Peyer's patch (tissue), 4 donors: ENCODE measurements around the gene DNASE1L3. TPM values are rescaled to one million over a fixed set of nuclear protein-coding genes. Genes with fewer than 3 reads are reported as not detected.
"Not testable (repeated sequence)": the region's sequence is repeated elsewhere in the genome, so short reads cannot be mapped to it uniquely, and the experiment has no call there.

Source experiments
- DNase-seq, 3 donors: peaks; one replicate each; pipeline ENCODE4 v3.0.0-alpha.2; 2017 to 2019
- H3K27ac ChIP-seq, 4 donors: fragments of 200-600 bp; sonication (generic); one replicate each; pipeline ENCODE4 v1.5.1; 2016 to 2019
- H3K27me3 ChIP-seq, 2 donors: fragments of 200-600 bp; sonication (generic); one replicate each; pipeline ENCODE4 v1.5.1; 2019
- H3K36me3 ChIP-seq, 3 donors: fragments of 200-600 bp; sonication (generic); one replicate each; pipeline ENCODE4 v1.5.1; 2016 to 2019
- H3K4me1 ChIP-seq, 4 donors: fragments of 200-600 bp; sonication (generic); one replicate each; pipeline ENCODE4 v1.5.1; 2016 to 2019
- H3K4me3 ChIP-seq, 4 donors: fragments of 200-600 bp; sonication (generic); 1 replicate in 3 of 4; 2 replicates in 1 of 4; pipeline ENCODE4 v1.5.1; 2016 to 2019; ENCODE audit warnings: mild to moderate bottlenecking in 1 of 4
- H3K9me3 ChIP-seq, 4 donors: fragments of 200-600 bp; sonication (generic); one replicate each; pipeline ENCODE4 v1.5.1; 2016 to 2019; ENCODE audit warnings: mild to moderate bottlenecking in 1 of 4
- POLR2A ChIP-seq, 2 donors: fragments of 450-650 bp; IDR thresholded peaks; one replicate each; pipeline ENCODE4 v1.5.1; 2017; ENCODE audit warnings: antibody characterized with exemption in 2 of 2, mild to moderate bottlenecking in 2 of 2, moderate library complexity in 2 of 2
- total RNA-seq, 4 donors: library from RNA; depleted of rRNA; stranded (reverse); fragments of >200 nt; gene quantifications; one replicate each; pipeline ENCODE4 v1.1.0, GENCODE V29; 2016
- TF ChIP-seq, protein P1 (sequence below), 6 experiments: fragments of 450-650 bp in 4 of 6; fragments of 200-600 bp in 2 of 6; sonication (generic) in 1 of 6; IDR thresholded peaks; one replicate each; pipeline ENCODE4 v1.5.1; 2017 to 2019; ENCODE audit warnings: antibody characterized with exemption in 6 of 6, mild to moderate bottlenecking in 3 of 6, moderate library complexity in 1 of 6

Gene DNASE1L3
- total RNA-seq, 4 donors from 2014 or later: 1.9 to 47.0 (median 3.9) TPM

DNA sequence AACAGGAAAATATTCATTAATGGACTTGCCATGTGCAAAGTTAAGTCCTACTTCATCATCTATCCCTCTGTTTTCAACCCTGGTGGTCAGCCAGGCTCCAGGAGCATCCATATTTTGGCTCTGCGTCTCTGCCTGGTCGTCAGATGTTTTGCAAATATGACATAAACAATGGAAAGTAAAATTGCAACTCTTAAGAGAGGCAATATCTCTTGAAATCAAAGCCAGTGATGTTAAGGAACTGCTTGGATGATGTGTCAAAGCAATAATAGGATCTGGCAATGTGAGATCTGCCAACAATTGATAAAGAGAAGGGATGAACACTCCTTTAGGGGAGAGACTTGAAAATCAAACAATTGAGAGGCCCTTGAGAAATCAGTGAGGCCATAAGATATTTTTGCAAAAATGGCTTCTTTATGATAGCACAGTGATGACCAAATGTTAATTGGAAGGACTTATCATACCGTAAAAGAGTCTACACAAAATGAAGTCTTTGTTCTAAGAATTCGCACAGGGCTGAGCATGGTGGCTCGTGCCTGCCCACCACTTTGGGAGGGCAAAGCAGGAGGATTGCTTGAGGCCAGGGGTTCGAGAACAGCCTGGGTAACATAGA is 33.3 kb upstream of the DNASE1L3 start:
- H3K27me3 ChIP-seq: no peaks in the 10 kb centered on the region
- no peaks in the 10 kb centered on the region for H3K9me3 ChIP-seq
- no peaks in the 10 kb centered on the region for H3K36me3 ChIP-seq
- DNase-seq: no peak
- H3K27ac ChIP-seq: no peak overlapping the region
- TF ChIP-seq, protein P1, sequence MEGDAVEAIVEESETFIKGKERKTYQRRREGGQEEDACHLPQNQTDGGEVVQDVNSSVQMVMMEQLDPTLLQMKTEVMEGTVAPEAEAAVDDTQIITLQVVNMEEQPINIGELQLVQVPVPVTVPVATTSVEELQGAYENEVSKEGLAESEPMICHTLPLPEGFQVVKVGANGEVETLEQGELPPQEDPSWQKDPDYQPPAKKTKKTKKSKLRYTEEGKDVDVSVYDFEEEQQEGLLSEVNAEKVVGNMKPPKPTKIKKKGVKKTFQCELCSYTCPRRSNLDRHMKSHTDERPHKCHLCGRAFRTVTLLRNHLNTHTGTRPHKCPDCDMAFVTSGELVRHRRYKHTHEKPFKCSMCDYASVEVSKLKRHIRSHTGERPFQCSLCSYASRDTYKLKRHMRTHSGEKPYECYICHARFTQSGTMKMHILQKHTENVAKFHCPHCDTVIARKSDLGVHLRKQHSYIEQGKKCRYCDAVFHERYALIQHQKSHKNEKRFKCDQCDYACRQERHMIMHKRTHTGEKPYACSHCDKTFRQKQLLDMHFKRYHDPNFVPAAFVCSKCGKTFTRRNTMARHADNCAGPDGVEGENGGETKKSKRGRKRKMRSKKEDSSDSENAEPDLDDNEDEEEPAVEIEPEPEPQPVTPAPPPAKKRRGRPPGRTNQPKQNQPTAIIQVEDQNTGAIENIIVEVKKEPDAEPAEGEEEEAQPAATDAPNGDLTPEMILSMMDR (IDR thresholded peaks at IDR 0.05): no peak
- TF ChIP-seq POLR2A (IDR thresholded peaks at IDR 0.05): no peak
- H3K4me1 ChIP-seq: peaks cover 0 to 36% (median 2%) of the 10 kb centered on the region in 4 donors
- no peak overlapping the region for H3K4me3 ChIP-seq

DNA sequence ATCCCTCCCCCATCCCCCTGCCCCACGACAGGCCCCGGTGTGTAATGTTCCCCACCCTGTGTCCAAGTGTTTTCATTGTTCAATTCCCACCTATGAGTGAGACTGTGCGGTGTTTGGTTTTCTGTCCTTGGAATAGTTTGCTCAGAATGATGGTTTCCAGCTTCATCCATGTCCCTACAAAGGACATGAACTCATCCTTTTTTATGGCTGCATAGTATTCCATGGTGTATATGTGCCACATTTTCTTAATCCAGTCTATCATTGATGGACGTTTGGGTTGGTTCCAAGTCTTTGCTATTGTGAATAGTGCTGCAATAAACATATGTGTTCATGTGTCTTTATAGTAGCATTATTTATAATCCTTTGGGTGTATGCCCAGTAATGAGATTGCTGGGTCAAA is 32.1 kb upstream of the DNASE1L3 start:
- not testable (repeated sequence) for H3K36me3 ChIP-seq, H3K27me3 ChIP-seq, DNase-seq, H3K4me3 ChIP-seq, H3K9me3 ChIP-seq, H3K27ac ChIP-seq
- peaks cover 0 to 42% (median 2%) of the 10 kb centered on the region in 4 donors for H3K4me1 ChIP-seq

DNA sequence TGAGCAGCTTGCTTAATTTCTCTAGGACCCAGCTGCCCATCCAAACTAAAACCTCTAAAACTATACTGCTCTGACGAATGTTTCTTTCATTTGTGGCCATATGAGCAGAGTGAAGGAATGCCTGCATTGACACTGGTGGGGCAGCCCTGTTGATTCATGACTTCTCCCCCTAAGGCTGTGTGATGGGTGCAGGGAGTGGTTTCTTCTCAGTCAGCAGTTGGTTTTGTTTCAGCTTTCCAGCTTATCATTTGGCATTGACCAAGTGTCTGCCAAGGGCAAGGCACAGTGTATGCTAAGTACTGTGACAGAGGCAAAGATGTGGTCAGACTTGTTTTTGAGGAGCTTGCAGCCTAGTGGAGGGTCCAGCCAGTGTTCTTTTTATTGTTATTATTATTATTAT is 31.6 kb upstream of the DNASE1L3 start:
- DNase-seq: no peak
- H3K36me3 ChIP-seq: no peaks in the 10 kb centered on the region
- no peaks in the 10 kb centered on the region for H3K27me3 ChIP-seq
- H3K4me1 ChIP-seq: peaks cover 0 to 42% (median 2%) of the 10 kb centered on the region in 4 donors
- TF ChIP-seq, protein P1 (IDR thresholded peaks at IDR 0.05): no peak
- TF ChIP-seq POLR2A (IDR thresholded peaks at IDR 0.05): no peak
- H3K9me3 ChIP-seq: no peaks in the 10 kb centered on the region
- H3K4me3 ChIP-seq: no peak overlapping the region
- H3K27ac ChIP-seq: peak overlapping the region in 1 of 4 donors; percentile 61

DNA sequence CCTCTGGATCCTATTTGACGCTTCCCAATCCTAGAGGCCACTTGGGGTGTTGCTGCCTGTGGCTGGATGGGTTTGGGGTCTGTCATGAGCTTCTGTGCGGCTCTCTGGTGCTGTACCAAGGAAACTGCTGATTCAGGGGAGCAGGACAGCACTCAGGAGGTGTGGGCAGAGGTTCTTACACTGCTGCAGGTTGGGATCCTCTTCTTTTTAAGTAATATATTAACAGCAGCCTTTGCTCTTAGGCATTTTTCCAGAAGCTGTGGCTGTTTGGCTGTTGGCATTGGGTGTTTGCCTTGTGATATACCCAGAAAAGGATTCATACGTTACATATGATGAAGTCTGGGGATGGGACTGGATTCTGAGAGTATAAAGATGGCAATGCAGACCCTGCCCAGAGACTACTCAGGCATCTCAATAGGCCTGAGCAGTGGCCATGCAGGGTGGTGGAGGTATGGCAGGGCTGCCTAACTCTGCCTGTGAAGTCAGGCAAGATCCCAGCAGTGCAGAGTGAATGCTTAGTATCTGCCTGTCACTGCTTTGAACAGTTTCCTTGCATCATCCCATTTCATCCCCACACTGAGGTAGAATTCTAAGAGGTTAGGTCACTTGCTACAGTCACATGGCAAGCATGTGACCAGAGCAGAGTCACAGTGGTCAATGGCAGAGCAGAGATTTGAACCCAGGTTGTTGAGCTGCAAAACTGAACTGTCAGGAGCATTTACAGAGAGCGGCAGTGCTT is 30.7 kb upstream of the DNASE1L3 start:
- Histone ChIP-seq H3K4me3 (no peak overlapping the region), H3K4me1 (peaks cover 0 to 46% (median 4%) of the 10 kb centered on the region in 4 donors), H3K36me3 (no peaks in the 10 kb centered on the region), H3K27ac (peak overlapping the region in 1 of 4 donors; percentile 61), H3K9me3 (no peaks in the 10 kb centered on the region), H3K27me3 (no peaks in the 10 kb centered on the region)
- TF ChIP-seq, protein P1 (IDR thresholded peaks at IDR 0.05): no peak
- no peak for DNase-seq

DNA sequence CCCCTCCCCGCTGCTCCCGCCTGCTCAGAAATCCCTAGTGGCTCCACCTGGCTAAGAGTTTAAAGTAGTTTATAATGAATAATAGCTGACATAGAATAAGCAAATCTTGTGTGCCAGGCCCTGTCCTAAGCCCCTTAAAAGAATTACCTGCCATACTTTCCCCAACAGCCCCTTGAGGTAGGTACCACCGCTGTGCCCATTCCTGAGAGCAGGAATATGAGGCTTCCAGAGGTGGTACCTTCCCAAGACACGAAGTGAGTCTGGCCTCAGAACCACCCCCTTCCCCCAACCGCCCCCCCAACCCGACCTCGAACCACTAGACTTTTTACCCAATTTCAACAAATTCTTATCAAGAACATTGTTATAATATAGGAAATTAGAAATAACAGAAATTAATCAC is 28.1 kb upstream of the DNASE1L3 start:
- H3K9me3 ChIP-seq: no peaks in the 10 kb centered on the region
- no peaks in the 10 kb centered on the region for H3K27me3 ChIP-seq
- peak overlapping the region; percentile 86 to 98 (median 90) for H3K4me3 ChIP-seq
- peak overlapping the region in 1 of 4 donors; percentile 96 for H3K27ac ChIP-seq
- TF ChIP-seq POLR2A (IDR thresholded peaks at IDR 0.05): no peak
- TF ChIP-seq, protein P1 (IDR thresholded peaks at IDR 0.05): no peak
- DNase-seq: no peak
- peaks cover 0 to 35% (median 4%) of the 10 kb centered on the region in 4 donors for H3K4me1 ChIP-seq
- no peaks in the 10 kb centered on the region for H3K36me3 ChIP-seq

DNA sequence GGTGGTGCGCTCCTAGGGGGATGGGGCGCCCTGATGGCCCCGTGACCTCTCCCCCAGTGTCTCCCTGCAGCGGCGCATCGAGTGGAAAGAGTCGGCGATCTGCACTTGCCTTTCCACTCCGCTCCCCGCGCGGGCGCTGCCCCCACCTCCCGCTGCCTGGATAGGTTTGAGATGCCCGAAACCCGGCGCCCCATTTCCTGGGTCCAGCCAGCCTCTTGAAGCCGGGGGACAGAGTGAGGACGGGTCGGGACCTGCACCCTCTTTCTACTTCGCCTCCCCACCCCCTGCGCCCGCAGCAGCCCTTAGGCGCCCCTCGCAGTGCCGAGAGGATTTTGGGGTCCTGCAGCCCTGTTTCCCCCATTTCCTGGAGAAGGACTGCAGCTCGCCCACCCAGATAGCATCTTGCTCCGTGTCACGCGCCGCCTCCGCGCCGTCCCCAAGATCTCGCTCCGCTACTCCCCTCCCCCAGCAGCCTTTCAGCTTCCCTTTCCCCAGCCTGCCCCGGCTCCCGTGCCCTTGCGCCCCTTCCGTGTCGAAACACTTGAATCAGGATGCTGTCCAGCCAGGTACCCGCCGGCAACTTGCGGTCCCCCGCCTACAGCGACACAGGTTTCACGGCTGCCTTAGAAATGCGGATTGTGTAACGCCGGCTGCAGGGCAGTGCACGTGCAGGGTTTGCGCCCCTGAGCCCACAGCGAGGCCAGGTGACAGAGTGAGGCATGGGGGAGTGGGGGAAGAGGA is 27.3 kb upstream of the DNASE1L3 start:
- Histone ChIP-seq H3K27me3 (no peaks in the 10 kb centered on the region), H3K4me1 (peaks cover 0 to 31% (median 4%) of the 10 kb centered on the region in 4 donors), H3K9me3 (no peaks in the 10 kb centered on the region), H3K27ac (peak overlapping the region; percentile 79 to 96 (median 84)), H3K36me3 (no peaks in the 10 kb centered on the region), H3K4me3 (peak overlapping the region; percentile 86 to 98 (median 90))
- TF ChIP-seq, protein P1 (IDR thresholded peaks at IDR 0.05): no peak
- no peak for TF ChIP-seq POLR2A (IDR thresholded peaks at IDR 0.05)
- peak; percentile 63 to 83 (median 72) for DNase-seq
